Ureter (tissue), 1 donor: ENCODE data around the gene AGO1. TPM values are rescaled to one million over a fixed set of nuclear protein-coding genes. Genes with fewer than 3 reads are reported as not detected.

ENCODE experiments used
- DNase-seq: peaks from one replicate; pipeline ENCODE4 v3.0.0-alpha.2; 2020; ENCODE audit warnings: low spot score
- total RNA-seq: library from RNA; stranded (reverse); gene quantifications from one replicate; pipeline ENCODE4 v1.2.4, GENCODE V29; 2023
- donor health status: DM: yes; HTN: yes; CAD: no.

Gene AGO1
- total RNA-seq, result 28.2 TPM

DNA sequence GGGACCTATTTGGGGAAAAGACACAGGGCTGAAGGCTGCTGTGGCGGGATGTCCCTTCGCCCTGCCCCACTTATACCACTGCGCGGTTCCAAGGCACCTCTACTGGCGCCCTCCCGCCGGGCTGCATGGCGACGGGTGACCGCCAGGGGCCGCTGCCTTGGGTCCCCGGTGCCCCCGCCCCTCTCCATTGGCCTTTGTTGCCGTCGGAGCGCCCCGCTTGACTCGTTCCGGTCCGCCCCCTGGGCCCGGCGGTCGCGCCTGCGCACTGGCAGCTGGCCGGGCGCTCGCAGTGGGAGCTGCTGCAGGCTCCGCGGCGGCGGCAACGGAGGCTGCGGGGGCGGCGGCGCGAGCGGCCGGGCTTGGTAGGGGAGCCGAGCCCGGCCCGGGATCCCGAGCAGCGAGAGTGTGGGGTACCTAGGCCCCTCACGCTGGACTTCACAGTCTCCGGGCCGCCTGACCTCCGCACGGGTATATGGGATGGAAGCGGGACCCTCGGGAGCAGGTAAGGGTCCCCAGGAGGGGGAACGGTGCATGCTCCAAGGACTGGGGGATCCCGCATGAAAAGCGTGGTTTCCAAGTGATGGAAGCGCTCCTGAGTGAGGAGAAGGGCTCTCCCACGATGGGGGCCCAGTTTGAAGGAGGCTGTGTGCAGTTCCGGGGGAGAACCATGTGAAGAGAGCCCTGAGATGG, at the start of gene AGO1:
Gene AGO1 (plus strand): TSS at position 265 of the 690 bp plus-strand sequence. CDS start 213 bp downstream, at position 478.
- DNase-seq, result peak; percentile 94

DNA sequence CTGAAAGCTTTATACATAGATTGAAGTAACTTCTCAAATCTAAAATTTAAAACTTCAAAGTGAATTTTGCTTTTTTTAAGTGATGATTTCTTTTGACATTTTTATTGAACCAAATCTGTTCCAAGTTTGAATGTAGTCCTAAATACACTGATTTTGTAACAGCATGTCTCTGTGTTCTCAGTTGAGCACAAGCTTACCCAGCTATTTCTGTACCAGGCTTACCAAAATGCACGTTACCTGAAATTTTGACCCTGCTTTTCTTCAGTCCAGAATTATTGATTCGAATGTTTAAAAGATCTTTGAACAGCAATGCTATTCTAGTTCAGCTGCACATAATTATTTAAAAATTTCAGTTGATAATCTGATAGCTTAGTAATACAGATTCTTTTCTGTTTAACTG, 49.6 kb upstream of the AGO1 start:
- DNase-seq, result no peak

DNA sequence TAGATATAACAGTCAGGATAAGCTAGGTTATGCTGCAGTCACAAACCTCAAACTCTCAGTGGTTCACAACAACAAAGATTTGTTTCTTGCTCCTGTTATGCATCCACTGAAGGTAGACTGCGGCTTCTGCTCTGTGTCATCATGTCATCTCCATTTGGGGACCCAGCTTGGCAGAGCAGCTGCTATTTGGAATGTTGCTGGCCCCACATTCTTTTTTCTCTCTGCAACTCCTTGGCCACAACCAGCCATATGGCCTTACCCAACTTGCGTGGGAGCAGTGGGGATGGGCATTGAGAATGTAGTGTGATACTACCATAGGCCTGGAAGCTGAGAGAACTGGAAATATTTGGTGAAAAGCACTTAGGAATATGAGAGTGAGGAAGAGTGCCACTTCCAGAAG, 48.8 kb upstream of the AGO1 start:
- DNase-seq, result no peak

- DNase-seq, result no peak
These were observed 47.6 kb upstream of the AGO1 start for GRCh38 chr1:35835398-35835797.

DNA sequence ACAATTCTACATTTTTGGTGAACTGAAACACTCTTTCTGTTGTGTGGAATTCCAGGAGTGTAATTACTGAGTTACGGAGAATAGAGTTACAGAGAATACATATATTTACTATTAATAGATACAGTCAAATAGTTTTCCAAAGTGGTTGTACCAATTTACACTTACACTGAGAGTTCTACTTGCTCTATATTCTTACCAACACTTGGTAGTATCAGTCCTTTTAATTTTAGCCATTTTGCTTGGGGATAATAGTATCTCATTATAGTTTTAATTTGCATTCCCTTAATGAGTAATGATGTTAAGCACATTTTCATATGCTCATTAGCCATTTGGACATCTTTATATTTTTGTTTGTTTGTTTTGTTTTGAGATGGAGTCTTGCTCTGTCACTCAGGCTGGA, 46.3 kb upstream of the AGO1 start:
- no peak for DNase-seq

DNA sequence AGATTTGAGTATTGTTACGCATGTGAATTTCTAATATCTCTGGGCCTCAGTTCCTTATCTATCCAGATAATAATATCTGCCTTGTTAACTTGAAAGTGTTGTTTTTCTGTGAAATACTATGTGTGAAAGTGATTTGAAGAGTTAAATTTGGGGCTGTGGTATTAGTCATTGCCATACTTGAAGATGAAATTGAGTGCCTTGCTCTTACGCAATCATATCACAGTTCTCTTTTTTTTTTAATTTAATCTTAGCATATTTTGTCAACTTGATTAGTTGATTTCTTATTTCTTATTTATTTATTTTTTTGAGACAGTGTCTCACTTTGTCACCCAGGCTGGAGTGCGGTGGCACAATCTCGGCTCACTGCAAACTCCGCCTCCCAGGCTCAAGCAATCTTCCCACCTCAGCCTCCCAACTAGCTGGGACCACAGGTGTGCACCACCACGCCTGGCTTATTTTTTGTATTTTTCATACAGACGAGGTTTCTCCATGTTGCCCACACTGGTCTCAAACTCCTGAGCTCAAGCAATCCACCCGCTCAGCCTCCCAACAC, 44.2 kb upstream of the AGO1 start:
- no peak for DNase-seq

GRCh38 chr1:35844826-35845225, 38.2 kb upstream of the AGO1 start:
- DNase-seq, result no peak

DNA sequence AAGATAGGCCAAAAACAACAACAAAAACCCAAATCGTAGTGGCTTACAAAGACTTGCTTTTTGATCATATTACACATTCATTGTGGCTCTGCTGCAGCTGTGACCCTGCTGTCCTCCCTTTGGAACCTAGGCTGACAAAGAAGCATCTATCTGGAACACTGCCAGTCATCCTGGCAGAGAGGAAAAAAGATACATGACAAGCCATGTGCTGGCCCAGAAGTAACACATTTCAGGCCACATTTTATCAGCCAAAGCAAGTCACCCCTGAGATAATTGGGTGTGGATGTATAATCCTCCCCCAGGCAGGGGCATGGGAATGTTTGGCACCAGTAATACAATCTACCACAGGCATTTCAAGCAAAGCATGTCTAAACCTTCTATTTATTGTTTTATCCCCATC, 37.2 kb upstream of the AGO1 start:
- no peak for DNase-seq

DNA sequence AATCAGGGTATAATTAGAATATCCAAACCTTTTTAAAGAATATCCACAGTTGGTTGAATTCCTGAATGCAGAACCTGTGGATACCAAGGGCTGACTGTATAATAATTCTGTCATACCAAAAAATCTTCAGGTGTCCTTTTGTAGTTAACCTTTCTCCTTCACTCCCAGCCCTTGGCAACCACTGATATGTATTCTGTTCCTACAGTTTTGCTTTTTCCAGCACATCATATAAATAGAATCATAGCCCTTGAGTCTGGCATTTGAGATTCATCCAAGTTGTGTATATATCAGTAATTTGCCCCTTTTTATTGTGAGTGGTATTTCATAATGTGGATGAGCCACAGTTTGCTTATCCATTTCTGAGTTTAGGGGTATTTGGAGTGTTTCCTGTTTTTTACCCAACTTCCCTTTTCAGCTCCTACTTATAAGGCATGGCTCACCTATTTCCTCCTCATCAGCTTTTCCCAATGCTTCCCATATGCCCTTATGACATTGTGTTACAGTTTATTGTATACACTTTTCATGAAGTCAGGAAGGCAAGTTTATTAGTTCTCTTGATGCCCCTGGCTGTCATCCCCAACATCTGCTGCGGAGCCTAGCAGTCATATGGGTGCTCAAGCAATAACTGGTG, 35.0 kb upstream of the AGO1 start:
- DNase-seq, result no peak

GRCh38 chr1:35850051-35850450, 33.0 kb upstream of the AGO1 start:
- DNase-seq, result no peak

DNA sequence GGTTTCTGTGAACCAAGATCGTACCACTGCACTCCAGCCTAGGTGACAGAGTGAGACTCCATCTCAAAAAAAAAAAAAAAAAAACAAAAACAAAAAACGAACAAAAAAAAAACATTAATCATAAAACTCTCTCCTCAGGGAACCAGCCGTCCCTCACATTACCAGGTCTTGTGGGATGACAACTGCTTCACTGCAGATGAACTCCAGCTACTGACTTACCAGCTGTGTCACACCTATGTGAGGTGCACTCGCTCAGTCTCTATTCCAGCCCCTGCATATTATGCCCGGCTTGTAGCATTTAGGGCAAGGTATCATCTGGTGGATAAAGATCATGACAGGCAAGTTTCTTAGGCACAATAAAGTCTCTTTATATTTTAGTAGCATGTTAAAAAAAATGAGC, 32.3 kb upstream of the AGO1 start:
- no peak for DNase-seq

DNA sequence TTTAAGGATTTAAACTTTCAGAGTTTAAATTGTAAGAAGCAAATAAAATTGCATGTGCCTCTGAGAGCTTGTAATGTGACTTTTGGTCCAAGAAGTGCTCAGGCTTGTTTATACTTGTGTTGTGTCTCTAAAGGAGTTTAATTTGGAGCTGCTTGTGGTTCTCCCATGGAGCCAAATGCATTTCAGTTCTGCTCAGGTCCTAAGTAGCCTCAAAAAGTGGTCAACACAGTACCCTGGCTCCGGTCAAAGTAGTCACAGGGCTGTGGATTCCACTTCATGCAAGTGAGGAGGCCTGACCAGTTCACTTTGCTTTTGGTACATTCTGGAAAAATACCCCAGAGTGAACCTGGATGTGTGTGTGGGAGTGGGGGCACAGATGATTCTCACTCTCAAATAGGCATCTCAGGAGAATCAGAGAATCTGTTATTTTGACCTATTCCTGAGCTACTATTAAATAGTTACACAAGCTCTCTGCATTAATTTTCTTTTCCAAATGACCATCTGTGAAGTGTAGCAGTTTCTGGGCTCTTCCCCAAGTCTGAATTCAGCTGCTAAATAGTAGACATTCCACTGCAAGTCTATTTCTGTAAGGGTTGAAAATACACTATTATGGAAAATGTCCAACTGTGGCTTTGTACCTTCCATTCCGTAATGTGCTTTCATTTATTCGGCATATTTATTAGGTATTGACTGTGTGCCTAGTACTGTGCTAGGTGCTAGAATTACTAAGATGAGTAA, 31.7 kb upstream of the AGO1 start:
- DNase-seq, result no peak

- DNase-seq, result no peak
These were observed 30.8 kb upstream of the AGO1 start for GRCh38 chr1:35852241-35852640.

GRCh38 chr1:35854989-35855700, 27.9 kb upstream of the AGO1 start:
- DNase-seq, result no peak

GRCh38 chr1:35856964-35857363, 26.0 kb upstream of the AGO1 start:
- no peak for DNase-seq

- DNase-seq, result no peak
These were observed 25.2 kb upstream of the AGO1 start for GRCh38 chr1:35857830-35858229.

DNA sequence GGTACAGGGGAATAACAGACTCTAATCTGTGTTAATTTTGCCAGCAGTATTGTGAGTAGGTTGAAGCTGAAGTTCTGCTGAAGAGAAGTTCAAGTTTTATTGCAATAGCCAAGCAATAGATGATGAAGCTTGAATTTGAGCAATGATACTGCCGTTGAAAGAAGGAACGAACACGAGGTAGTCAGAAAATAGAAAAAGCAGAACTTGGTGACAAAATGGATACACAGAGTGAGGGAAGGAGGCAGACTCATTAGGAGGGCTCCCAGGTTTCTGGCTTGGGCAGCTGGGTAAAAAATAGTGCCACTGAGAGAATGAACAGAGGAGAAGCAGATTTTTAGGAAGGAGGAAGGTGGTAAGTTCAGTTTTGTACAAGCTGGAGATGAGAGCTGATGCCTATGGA, 22.3 kb upstream of the AGO1 start:
- DNase-seq, result no peak

GRCh38 chr1:35863136-35863535, 19.9 kb upstream of the AGO1 start:
- DNase-seq, result no peak

DNA sequence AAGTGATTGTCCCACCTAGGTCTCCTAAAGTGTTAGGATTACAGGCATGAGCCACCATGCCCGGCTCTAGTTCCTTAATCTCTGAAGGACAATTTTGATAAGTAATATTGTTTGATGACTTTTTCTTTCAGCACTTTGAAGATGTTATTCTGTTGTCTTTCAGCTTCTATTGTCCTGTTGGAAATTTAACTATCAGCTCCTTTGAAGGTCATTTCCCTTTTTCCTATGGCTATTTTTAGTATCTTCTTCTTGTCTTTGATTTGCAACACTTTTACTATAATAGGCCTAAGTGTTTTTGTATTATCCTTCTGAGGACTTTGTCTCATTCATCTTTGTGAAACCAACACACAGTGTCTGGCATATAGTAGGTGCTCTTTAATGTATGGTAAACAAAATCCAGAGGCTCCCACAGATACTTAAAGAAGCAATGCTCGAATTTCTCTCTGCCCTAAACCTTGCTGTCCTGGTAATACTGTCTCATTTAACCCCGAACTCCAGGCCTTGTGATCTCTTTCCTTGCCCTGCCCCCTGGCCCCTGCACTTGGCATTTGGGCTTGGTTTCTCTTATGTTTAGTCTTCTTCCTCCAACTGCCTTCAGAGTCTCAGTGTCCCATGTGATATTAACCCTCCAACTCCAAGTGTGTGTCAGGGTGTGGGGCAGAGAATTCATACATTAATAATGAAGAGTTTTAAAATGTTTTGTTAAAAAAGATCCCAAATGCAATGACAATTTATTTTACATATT, 19.0 kb upstream of the AGO1 start:
- no peak for DNase-seq

DNA sequence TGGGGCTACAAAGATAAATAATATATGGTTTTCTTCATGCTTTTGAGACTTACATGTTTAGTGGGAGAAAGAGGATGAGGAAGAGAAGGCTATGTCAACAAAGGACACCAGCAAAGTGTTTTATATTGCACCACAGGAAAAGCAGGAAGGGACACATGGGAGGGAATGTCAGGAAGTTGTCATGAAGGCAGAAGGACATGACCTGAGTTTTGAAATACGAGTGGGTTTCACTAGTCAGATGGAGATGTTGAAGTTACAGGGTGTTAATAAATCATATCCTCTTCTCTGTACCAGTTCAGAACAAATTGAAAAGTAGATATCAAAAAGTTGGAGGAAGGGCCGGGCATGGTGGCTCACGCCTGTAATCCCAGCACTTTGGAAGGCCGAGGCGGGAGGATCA, 18.2 kb upstream of the AGO1 start:
- no peak for DNase-seq

DNA sequence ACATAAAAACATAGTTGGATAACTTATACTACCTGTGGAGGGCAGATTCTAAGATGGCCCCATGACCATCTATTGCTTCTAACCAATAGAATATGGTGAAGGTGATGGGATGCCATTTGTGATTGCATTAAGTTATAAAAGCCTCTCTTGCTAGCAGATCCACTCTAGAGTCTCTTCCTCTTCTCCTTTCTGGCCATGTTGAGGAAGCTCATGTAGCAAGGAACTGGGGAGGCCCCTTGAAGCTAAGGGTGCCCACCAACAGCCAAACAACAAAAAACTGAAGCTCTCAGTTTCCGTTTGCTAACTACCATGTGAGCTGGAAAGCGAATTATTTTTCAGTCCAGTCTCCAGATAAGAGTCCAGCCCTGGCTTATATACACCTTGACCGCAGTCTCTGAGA, 16.0 kb upstream of the AGO1 start:
- no peak for DNase-seq
